ENCODE data around the gene DISC1. TPM values are rescaled to one million over a fixed set of nuclear protein-coding genes. Genes with fewer than 3 reads are reported as not detected.
"Not testable (repeated sequence)": the region's sequence is repeated elsewhere in the genome, so short reads cannot be mapped to it uniquely, and the experiment has no call there.

Gene DISC1
- total RNA-seq, 2 experiments from 2014 or later: 1.1 to 1.6 TPM

GRCh38 chr1:231907310-231907709, 280.7 kb downstream of the DISC1 start:
- CTCF ChIA-PET: not testable (repeated sequence)

GRCh38 chr1:231913493-231913892, 286.9 kb downstream of the DISC1 start:
- POLR2A ChIA-PET: no interaction called here
- CTCF ChIA-PET: interaction anchor here (0.5 kb wide), 1 partner anchor 254 kb away, joined by 3 read pairs; no protein-coding TSS in a partner anchor

More at GRCh38 chr1:231907310-231907709, 280.7 kb downstream of the DISC1 start:
- POLR2A ChIA-PET: not testable (repeated sequence)

- CTCF ChIA-PET: interaction anchor here (0.6 kb wide), 1 partner anchor 1857 kb away, joined by 3 read pairs; no protein-coding TSS in a partner anchor
- POLR2A ChIA-PET: no interaction called here
Observed at GRCh38 chr1:231918239-231919015, 291.8 kb downstream of the DISC1 start.

- ChIA-PET CTCF (interaction anchor here (0.6 kb wide), 1 partner anchor 1858 kb away, joined by 3 read pairs; no protein-coding TSS in a partner anchor), POLR2A (no interaction called here)
Observed at GRCh38 chr1:231919239-231919885, 292.8 kb downstream of the DISC1 start.

GRCh38 chr1:231919886-231920285, 293.3 kb downstream of the DISC1 start:
- ChIA-PET POLR2A (no interaction called here), CTCF (no interaction called here)

- CTCF ChIA-PET: no interaction called here
Observed at GRCh38 chr1:231921646-231922345, 295.2 kb downstream of the DISC1 start.

GRCh38 chr1:231923491-231924041, 297.0 kb downstream of the DISC1 start:
- ChIA-PET CTCF (interaction anchor here (0.6 kb wide), 1 partner anchor 250 kb away, joined by 3 read pairs; no protein-coding TSS in a partner anchor), POLR2A (no interaction called here)

More at GRCh38 chr1:231921646-231922345, 295.2 kb downstream of the DISC1 start:
- POLR2A ChIA-PET: no interaction called here

- ChIA-PET POLR2A (no interaction called here), CTCF (no interaction called here)
Observed at GRCh38 chr1:231924180-231924579, 297.6 kb downstream of the DISC1 start.

- POLR2A ChIA-PET: no interaction called here
- CTCF ChIA-PET: no interaction called here
Observed at GRCh38 chr1:231925864-231926263, 299.3 kb downstream of the DISC1 start.

- CTCF ChIA-PET: no interaction called here
- POLR2A ChIA-PET: no interaction called here
Observed at GRCh38 chr1:231926340-231926739, 299.8 kb downstream of the DISC1 start.

- ChIA-PET CTCF (no interaction called here), POLR2A (no interaction called here)
Observed at GRCh38 chr1:231926933-231927332, 300.3 kb downstream of the DISC1 start.

- POLR2A ChIA-PET: no interaction called here
- CTCF ChIA-PET: no interaction called here
Observed at GRCh38 chr1:231927431-231927830, 300.8 kb downstream of the DISC1 start.

GRCh38 chr1:231929311-231929710, 302.7 kb downstream of the DISC1 start:
- ChIA-PET POLR2A (no interaction called here), CTCF (no interaction called here)

GRCh38 chr1:231930257-231930947, 303.8 kb downstream of the DISC1 start:
- ChIA-PET POLR2A (no interaction called here), CTCF (interaction anchor here (1.4 kb wide), 1 partner anchor 66 kb away, joined by 3 read pairs; no protein-coding TSS in a partner anchor)

GRCh38 chr1:231931146-231931545, 304.6 kb downstream of the DISC1 start:
- CTCF ChIA-PET: interaction anchor here (1.0 to 1.4 kb wide), 4 partner anchors 20 to 67 kb away, joined by 3 to 4 read pairs (median 4); no protein-coding TSS in a partner anchor
- POLR2A ChIA-PET: no interaction called here

- ChIA-PET POLR2A (no interaction called here), CTCF (interaction anchor here (1.0 to 1.4 kb wide), 4 partner anchors 19 to 67 kb away, joined by 3 to 4 read pairs (median 4); no protein-coding TSS in a partner anchor)
Observed at GRCh38 chr1:231931846-231932454, 305.4 kb downstream of the DISC1 start.

GRCh38 chr1:231933711-231934626, 307.4 kb downstream of the DISC1 start:
- POLR2A ChIA-PET: no interaction called here
- CTCF ChIA-PET: no interaction called here

GRCh38 chr1:231934797-231935196, 308.2 kb downstream of the DISC1 start:
- POLR2A ChIA-PET: no interaction called here
- CTCF ChIA-PET: no interaction called here

Data from activated CD8-positive, alpha-beta memory T cell treated with anti-CD3 and anti-CD28 coated beads for 36 hours (primary cell).